ENCODE data around the gene ACTL7B. TPM values are rescaled to one million over a fixed set of nuclear protein-coding genes. Genes with fewer than 3 reads are reported as not detected.

Gene ACTL7B
- total and polyA plus RNA-seq, 2 experiments from 2014 or later = not detected

GRCh38 chr9:108815156-108815555, 40.6 kb downstream of the ACTL7B start (continued):
- TF ChIP-seq, protein P1, sequence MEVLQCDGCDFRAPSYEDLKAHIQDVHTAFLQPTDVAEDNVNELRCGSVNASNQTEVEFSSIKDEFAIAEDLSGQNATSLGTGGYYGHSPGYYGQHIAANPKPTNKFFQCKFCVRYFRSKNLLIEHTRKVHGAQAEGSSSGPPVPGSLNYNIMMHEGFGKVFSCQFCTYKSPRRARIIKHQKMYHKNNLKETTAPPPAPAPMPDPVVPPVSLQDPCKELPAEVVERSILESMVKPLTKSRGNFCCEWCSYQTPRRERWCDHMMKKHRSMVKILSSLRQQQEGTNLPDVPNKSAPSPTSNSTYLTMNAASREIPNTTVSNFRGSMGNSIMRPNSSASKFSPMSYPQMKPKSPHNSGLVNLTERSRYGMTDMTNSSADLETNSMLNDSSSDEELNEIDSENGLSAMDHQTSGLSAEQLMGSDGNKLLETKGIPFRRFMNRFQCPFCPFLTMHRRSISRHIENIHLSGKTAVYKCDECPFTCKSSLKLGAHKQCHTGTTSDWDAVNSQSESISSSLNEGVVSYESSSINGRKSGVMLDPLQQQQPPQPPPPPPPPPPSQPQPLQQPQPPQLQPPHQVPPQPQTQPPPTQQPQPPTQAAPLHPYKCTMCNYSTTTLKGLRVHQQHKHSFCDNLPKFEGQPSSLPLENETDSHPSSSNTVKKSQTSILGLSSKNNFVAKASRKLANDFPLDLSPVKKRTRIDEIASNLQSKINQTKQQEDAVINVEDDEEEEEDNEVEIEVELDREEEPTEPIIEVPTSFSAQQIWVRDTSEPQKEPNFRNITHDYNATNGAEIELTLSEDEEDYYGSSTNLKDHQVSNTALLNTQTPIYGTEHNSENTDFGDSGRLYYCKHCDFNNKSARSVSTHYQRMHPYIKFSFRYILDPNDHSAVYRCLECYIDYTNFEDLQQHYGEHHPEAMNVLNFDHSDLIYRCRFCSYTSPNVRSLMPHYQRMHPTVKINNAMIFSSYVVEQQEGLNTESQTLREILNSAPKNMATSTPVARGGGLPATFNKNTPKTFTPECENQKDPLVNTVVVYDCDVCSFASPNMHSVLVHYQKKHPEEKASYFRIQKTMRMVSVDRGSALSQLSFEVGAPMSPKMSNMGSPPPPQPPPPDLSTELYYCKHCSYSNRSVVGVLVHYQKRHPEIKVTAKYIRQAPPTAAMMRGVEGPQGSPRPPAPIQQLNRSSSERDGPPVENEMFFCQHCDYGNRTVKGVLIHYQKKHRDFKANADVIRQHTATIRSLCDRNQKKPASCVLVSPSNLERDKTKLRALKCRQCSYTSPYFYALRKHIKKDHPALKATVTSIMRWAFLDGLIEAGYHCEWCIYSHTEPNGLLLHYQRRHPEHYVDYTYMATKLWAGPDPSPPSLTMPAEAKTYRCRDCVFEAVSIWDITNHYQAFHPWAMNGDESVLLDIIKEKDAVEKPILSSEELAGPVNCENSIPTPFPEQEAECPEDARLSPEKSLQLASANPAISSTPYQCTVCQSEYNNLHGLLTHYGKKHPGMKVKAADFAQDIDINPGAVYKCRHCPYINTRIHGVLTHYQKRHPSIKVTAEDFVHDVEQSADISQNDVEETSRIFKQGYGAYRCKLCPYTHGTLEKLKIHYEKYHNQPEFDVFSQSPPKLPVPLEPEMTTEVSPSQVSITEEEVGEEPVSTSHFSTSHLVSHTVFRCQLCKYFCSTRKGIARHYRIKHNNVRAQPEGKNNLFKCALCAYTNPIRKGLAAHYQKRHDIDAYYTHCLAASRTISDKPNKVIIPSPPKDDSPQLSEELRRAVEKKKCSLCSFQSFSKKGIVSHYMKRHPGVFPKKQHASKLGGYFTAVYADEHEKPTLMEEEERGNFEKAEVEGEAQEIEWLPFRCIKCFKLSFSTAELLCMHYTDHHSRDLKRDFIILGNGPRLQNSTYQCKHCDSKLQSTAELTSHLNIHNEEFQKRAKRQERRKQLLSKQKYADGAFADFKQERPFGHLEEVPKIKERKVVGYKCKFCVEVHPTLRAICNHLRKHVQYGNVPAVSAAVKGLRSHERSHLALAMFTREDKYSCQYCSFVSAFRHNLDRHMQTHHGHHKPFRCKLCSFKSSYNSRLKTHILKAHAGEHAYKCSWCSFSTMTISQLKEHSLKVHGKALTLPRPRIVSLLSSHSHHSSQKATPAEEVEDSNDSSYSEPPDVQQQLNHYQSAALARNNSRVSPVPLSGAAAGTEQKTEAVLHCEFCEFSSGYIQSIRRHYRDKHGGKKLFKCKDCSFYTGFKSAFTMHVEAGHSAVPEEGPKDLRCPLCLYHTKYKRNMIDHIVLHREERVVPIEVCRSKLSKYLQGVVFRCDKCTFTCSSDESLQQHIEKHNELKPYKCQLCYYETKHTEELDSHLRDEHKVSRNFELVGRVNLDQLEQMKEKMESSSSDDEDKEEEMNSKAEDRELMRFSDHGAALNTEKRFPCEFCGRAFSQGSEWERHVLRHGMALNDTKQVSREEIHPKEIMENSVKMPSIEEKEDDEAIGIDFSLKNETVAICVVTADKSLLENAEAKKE (CRISPR knock-in tag; IDR thresholded peaks at IDR 0.05) = no peak
- TF ChIP-seq POLR2AphosphoS5 (IDR thresholded peaks at IDR 0.05; ENCODE audit: low read depth) (no peak), EZH2 (IDR thresholded peaks at IDR 0.05; ENCODE audit: low read depth, unreplicated experiment) (no peak), JUNB (IDR thresholded peaks at IDR 0.05; ENCODE audit: unreplicated experiment) (no peak)

GRCh38 chr9:108813951-108814601, 41.7 kb downstream of the ACTL7B start:
- Histone ChIP-seq H3K4me2 (no peak overlapping the region), H3K27ac (ENCODE audit: low read depth) (no peak overlapping the region), H3K79me2 (replicated peaks; ENCODE audit: insufficient read depth) (no peaks in the 10 kb centered on the region), H3K4me1 (ENCODE audit: insufficient read depth) (no peaks in the 10 kb centered on the region), H3K4me3 (no peak overlapping the region), H3K27me3 (ENCODE audit: insufficient read depth) (no peaks in the 10 kb centered on the region), H2AFZ (no peak overlapping the region), H4K20me1 (replicated peaks; ENCODE audit: insufficient read depth) (no peaks in the 10 kb centered on the region), H3F3A (replicated peaks; ENCODE audit: low read depth) (no peaks in the 10 kb centered on the region), H3K36me3 (ENCODE audit: insufficient read depth) (no peaks in the 10 kb centered on the region), H3K9me2 (ENCODE audit: insufficient read depth) (no peaks in the 10 kb centered on the region)
- H3K27ac Mint-ChIP-seq = no peak overlapping the region
- TF ChIP-seq, protein P2, sequence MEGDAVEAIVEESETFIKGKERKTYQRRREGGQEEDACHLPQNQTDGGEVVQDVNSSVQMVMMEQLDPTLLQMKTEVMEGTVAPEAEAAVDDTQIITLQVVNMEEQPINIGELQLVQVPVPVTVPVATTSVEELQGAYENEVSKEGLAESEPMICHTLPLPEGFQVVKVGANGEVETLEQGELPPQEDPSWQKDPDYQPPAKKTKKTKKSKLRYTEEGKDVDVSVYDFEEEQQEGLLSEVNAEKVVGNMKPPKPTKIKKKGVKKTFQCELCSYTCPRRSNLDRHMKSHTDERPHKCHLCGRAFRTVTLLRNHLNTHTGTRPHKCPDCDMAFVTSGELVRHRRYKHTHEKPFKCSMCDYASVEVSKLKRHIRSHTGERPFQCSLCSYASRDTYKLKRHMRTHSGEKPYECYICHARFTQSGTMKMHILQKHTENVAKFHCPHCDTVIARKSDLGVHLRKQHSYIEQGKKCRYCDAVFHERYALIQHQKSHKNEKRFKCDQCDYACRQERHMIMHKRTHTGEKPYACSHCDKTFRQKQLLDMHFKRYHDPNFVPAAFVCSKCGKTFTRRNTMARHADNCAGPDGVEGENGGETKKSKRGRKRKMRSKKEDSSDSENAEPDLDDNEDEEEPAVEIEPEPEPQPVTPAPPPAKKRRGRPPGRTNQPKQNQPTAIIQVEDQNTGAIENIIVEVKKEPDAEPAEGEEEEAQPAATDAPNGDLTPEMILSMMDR (conservative IDR thresholded peaks at IDR 0.05; ENCODE audit: low read depth in 2 of 2) = peak; percentile 37 to 49
- TF ChIP-seq, protein P3, sequence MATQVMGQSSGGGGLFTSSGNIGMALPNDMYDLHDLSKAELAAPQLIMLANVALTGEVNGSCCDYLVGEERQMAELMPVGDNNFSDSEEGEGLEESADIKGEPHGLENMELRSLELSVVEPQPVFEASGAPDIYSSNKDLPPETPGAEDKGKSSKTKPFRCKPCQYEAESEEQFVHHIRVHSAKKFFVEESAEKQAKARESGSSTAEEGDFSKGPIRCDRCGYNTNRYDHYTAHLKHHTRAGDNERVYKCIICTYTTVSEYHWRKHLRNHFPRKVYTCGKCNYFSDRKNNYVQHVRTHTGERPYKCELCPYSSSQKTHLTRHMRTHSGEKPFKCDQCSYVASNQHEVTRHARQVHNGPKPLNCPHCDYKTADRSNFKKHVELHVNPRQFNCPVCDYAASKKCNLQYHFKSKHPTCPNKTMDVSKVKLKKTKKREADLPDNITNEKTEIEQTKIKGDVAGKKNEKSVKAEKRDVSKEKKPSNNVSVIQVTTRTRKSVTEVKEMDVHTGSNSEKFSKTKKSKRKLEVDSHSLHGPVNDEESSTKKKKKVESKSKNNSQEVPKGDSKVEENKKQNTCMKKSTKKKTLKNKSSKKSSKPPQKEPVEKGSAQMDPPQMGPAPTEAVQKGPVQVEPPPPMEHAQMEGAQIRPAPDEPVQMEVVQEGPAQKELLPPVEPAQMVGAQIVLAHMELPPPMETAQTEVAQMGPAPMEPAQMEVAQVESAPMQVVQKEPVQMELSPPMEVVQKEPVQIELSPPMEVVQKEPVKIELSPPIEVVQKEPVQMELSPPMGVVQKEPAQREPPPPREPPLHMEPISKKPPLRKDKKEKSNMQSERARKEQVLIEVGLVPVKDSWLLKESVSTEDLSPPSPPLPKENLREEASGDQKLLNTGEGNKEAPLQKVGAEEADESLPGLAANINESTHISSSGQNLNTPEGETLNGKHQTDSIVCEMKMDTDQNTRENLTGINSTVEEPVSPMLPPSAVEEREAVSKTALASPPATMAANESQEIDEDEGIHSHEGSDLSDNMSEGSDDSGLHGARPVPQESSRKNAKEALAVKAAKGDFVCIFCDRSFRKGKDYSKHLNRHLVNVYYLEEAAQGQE (IDR thresholded peaks at IDR 0.05; ENCODE audit: unreplicated experiment) = no peak
- H3K4me1 Mint-ChIP-seq = peaks cover 4% of the 10 kb centered on the region; the same call in 2 of the 3 replicates
- no peak overlapping the region for H3K4me3 Mint-ChIP-seq
- DNase-seq (ENCODE audit: low spot score) (peak; percentile 38), ATAC-seq (no peak; the same call in 2 of the 3 replicates)
- H3K27me3 Mint-ChIP-seq (ENCODE audit: insufficient read depth, low read depth, poor library complexity) = no peaks in the 10 kb centered on the region
- no peaks in the 10 kb centered on the region for H3K9me3 Mint-ChIP-seq
- H3K36me3 Mint-ChIP-seq (ENCODE audit: low read depth) = no peaks in the 10 kb centered on the region

Measured in GM23338 (cell line).